NCI-H748 treated with DMSO at 0.1 percent for 48 hours (cell line): ENCODE measurements around the gene LIPE.
"Not testable (repeated sequence)": the region's sequence is repeated elsewhere in the genome, so short reads cannot be mapped to it uniquely, and the experiment has no call there.

ENCODE experiments used
- DNase-seq: peaks from one replicate; lab custom pipeline; 2025; lab: John Stamatoyannopoulos, UW

The LIPE gene

GRCh38 chr19:42427313-42427712, at the start of gene LIPE:
Gene LIPE (minus strand): TSS chr19:42427388. CDS start chr19:42427149, 239 bp downstream.
- no peak for DNase-seq

GRCh38 chr19:42475366-42475765, 48.2 kb upstream of the LIPE start:
- DNase-seq: no peak

- DNase-seq: no peak
Measured at GRCh38 chr19:42474743-42475142, 47.6 kb upstream of the LIPE start.

GRCh38 chr19:42473686-42474085, 46.5 kb upstream of the LIPE start:
- DNase-seq: no peak

DNA sequence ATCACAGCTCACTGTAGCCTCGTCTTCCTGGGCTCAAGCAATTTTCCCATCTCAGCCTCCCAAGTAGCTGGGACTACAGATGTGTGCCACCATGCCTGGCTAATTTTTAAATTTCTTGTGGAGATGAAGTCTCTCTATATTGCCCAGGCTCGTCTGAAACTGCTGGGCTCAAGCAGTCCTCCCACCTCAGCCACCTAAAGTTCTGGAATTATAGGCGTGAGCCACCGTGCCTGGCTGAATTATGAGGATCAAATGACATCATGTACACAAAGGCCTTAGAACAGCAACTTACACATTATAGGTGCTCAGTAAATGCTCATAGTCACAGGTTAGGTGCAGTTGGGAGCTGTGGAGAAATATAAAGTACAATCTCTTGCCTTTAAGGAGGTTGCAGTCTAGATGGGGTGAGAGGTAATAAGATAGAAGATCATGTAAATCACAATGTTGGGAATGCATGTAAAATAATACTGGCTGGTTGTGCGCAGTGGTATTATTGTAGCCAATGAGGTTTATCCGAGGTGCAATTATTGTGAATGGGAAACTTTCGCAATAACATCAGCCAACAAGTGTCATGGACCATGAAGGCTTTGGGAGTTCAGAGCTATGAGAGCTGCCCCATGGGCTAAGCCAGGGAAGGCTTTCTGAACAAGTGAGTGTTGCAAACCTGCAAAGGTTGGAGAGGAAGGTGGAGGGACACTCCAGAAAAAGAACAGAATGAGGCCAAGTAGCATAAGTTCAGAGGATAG, 45.4 kb upstream of the LIPE start:
- DNase-seq: no peak

DNA sequence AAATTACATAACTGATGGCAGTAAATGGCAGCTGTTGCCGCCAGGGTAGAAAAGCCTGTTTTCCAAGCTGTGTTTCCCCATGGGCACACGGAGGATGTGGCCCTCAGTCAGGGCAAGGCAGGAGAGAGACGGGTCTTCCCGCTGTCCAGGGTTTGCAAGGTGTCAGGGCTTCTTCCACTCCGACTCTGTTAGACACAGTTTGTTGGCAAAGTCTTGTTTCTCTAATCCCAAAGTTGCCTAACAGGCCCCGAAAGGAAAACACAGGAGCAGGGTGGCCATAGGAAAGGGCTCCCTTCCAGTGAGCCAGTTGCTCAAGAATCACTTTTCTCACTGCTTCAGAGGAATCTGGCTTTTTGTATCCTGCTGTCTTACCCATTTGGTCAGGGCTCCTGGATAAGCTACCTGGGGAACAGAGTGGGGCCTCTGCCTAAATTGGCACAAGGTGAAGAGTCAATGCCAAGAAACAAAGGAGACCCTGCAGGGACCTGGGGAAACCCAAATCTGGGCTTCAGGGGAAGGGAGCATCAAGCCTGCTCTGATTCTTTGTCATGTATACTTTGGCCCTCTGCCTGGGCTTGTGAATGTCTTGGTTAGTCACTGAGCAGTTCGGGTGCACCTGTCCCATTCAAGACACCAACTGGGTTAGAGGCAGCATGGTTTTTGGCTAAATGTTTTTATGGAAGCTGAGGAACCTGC, 44.5 kb upstream of the LIPE start:
- DNase-seq: no peak

GRCh38 chr19:42469311-42470235, 42.4 kb upstream of the LIPE start:
- DNase-seq: no peak

DNA sequence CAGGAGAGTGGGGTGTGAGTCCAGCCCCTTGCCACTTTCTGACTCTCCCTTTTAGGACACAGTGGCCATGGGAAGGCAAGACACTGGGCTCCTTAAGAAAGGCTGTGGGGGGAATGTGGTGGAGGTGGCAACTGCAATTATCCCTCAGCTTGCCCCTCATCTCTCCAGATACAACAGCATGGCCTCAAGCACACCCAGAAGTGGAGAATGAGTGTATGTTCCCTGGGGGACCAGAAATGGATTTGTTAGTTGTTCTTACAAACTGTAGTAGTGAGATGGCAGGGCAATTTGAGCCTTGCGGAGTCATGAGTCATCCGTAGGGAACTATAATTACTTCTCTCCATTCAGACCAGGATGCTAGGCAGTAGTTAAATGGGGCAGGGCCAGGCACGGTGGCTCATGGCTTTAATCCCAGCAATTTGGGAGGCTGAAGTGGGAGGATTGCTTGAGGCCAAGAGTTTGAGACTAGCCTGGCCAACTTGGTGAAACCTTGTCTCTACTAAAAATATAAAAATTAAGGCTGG, 41.1 kb upstream of the LIPE start:
- no peak for DNase-seq

DNA sequence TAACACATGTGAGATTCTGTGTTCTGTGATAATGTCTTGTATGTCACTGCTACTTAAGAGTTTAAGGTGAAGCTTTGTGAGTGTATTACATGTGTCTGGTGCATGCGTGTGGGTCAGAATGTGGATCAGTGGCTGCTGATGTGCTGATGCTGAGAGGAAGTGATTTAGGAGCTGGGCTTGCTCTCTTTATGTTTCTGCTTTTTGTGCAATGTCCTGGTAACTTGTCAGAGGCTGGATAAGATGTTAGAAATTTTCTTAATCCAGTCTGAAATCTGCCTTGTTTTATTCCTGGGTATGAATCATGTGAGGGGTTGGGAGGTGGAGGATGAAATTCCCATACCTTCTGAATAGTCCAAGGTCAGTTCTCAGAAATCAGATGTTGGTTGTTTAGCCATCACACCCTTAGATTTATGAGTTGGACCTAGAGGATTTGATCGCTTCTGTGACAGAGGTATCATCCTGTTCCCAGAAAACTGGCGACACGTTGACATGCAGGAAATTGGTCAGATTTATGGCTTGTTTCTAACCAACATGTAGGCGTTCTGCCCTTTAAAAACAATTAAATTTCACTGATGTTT, 40.1 kb upstream of the LIPE start:
- DNase-seq: no peak

DNA sequence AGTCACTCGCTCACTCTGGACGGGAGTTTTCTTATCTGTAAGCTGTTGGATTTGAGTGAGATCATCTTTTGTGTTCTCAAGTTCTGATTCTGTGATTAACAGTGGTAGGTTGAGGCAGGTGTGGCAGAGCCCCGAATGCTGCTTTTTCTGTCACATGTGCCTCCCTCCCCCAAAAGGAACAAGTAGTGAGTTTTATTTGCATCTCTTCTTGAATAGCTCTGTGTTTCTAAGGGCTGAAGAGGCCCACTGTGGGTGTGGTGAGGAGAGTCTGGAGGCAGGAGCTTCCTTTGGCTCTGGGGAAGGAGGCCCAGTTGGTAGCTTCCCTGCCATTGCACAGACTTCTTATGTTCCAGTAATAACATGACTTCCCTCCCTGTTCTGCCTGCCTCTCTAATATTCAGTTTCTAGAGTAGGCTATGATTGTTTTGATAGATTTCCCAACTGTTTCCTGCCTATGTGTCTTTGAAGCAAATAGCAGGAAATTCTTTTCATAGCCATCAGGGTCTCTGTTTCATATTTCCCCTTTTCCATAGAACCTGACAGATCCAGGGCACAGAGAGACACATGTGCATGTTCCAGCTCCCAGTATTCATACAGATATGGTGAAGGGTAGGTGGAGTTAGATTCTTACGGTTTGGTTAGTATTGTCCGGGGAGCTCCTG, 39.5 kb upstream of the LIPE start:
- DNase-seq: no peak

- no peak for DNase-seq
Measured at GRCh38 chr19:42465827-42466280, 38.7 kb upstream of the LIPE start.

- DNase-seq: no peak
Measured at GRCh38 chr19:42461700-42462324, 34.6 kb upstream of the LIPE start.

GRCh38 chr19:42461231-42461630, 34.0 kb upstream of the LIPE start:
- DNase-seq: not testable (repeated sequence)

- no peak for DNase-seq
Measured at GRCh38 chr19:42459926-42460325, 32.7 kb upstream of the LIPE start.

GRCh38 chr19:42455621-42456081, 28.5 kb upstream of the LIPE start:
- DNase-seq: no peak

GRCh38 chr19:42455086-42455485, 27.9 kb upstream of the LIPE start:
- no peak for DNase-seq

- no peak for DNase-seq
Measured at GRCh38 chr19:42452590-42452989, 25.4 kb upstream of the LIPE start.

GRCh38 chr19:42450314-42450934, 23.2 kb upstream of the LIPE start:
- peak; percentile 82 for DNase-seq

GRCh38 chr19:42448306-42448705, 21.1 kb upstream of the LIPE start:
- DNase-seq: not testable (repeated sequence)

- DNase-seq: no peak
Measured at GRCh38 chr19:42445948-42446347, 18.8 kb upstream of the LIPE start.
